NCI-H526 treated with DMSO at 0.1 percent for 48 hours (cell line): Measurements from ENCODE around the gene LRRC49.
A peak's percentile ranks its signal among the peaks of the same experiment; 100 is the strongest.
"Not testable (repeated sequence)": the region's sequence is repeated elsewhere in the genome, so short reads cannot be mapped to it uniquely, and the experiment has no call there.

ENCODE experiments used
- DNase-seq: peaks from one replicate; lab custom pipeline; 2025; lab: John Stamatoyannopoulos, UW

Gene LRRC49, protein sequence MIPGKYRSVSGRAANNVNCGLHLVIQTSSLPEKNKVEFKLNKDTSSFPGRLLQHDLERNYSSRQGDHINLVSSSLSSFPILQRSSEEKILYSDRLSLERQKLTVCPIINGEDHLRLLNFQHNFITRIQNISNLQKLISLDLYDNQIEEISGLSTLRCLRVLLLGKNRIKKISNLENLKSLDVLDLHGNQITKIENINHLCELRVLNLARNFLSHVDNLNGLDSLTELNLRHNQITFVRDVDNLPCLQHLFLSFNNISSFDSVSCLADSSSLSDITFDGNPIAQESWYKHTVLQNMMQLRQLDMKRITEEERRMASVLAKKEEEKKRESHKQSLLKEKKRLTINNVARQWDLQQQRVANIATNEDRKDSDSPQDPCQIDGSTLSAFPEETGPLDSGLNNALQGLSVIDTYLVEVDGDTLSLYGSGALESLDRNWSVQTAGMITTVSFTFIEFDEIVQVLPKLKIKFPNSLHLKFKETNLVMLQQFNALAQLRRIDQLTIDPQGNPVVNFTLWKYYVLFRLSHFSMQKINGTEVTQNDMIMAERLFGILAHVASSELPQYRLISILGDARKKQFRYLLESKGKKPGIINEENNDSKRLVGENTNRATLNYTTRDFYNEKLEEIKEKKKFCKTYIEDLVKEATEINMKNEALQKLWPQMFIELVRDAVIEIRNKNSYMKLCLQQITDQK

DNA sequence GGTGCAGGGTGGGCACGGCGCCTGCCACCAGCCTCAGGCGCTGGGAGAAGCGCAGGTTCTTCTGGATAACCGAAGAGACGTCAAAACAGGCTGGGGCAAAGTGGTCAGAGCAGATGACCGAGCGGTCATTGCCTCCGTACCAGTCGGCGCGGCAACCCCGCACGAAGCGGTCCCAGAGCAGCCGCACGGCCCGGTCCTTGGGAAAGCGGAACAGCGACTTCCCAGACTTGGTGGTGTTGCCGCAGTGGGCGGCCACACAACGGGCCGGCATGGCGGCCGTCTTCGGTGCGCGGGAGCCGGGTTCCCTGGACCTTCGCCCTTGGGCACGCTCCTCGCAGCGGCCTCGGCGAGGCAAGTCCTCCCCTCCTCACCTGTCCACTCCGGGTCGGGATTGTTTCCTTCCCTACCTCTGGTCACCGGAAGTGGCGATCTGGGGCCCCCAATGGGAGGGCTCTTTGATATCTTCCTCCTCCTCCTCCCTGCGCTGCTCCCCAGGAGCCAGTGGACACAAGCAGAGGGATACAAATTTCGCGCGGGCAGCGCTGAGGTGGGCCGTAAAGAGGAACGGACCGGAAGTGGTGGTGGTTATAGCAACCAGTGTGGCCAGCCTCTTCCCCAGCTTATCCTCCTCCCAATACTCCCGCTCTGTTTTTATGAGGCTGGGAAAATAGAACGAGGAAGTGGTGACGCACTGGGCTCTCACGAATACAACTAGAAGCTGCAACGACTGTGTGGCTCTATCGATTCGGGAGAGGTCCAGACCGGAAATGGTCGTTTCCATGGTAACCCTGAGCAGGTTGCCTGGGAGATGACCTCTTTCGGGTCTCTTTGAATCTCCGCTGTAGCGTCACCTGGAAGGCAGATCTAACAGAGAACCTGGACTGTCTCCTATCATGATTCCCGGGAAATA is at the start of gene LRRC49, which contains the start of gene THAP10:
Gene LRRC49, plus strand, starts transcription at position 825 of the 910 bp plus-strand sequence. Its CDS starts 69 bp downstream, at position 894.
Gene THAP10, minus strand, starts transcription at position 432 of the 910 bp plus-strand sequence. Its CDS starts 161 bp downstream, at position 271.
- DNase-seq = peak; percentile 94

DNA sequence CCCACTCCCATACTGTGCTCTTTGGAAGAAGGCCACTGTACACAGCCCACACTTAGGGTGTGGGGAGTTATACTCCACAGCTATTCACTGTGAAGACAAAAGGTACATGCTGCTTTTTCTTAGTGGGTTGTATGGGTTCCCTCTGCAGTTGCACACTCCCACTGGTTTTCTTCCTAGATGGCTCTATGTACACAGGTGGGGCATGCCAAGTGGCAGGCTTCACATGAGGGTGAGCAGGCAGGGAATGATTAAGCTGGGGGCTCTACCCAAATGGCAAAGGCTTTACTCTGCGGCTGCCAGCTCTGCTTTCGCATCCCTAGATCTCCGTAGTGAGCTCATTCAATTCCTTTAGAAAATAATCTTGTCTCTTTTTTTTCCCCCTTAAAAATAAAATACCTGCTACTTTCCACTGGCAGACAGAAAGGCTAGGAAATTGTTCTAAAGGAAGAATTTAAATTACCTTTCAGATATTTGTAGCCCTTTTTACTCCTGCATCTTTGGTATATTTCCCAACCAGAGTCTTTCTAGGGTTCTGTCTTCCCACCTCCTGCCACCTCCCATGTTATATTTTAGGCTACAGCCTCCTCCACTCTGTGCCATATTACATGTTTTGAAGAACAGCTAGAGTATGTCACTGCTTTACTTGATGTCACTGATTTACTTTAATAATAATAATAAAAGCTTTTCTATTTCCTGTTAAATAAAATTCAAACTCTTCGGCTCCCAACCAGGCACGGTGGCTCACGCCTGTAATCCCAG is 46.8 kb upstream of the LRRC49 start:
- no peak for DNase-seq

DNA sequence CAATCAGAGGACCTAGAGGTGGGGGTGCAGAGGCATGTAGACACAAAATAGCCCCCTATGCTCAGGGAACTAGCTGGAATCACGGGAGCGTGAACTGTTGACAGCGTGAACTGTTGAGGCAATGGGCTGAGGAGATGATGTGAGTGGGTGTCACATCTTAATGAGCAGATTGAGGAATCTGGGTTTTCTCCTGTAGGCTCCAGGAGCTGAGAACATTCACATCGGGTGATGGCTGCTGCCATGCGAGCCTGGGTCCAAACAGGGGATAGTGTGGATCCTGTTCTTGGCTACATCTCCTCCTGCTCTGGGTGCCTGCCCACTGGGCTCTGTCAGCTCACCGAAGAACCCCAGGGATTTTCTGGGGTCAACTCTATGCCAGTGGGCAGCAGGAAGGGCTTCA is 40.7 kb upstream of the LRRC49 start:
- DNase-seq = no peak

DNA sequence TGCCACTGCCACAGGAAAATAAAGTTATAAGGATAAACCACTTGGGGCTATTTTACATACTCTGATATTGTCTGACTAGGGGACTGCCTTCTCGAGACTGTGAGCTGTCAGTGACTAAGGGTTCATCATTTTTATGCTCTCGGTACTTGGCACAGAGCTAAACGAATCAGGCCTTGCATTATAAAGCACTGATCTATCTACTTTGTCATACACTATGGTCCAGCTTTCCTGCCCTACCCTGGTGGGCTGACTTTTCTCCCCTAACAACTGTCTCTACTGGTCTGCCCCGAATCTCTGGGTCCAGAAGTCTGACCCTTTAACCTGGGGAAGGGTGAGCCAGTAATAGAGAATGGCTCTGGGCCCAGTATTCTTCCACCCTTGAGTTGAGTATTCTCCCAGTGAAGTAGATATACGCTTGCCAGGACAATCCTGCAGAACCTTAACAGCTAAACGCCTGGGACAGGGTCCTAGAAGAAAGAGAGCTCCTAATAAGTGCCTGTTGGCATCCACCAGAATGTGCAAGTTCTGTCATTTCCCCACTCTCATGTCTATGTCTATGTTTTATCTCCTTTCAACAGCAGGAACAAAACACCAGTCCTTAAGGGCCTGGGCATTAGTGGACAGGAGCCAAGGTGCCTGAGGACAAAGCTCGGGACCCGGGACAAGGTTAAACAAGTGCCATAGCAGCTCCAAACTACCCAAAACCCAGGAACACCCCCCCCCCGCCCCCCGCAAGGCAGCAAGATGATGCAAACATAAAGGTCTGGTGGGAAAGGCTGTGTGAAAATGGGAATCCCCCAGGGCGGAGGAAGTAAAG is 39.9 kb upstream of the LRRC49 start:
- no peak for DNase-seq

DNA sequence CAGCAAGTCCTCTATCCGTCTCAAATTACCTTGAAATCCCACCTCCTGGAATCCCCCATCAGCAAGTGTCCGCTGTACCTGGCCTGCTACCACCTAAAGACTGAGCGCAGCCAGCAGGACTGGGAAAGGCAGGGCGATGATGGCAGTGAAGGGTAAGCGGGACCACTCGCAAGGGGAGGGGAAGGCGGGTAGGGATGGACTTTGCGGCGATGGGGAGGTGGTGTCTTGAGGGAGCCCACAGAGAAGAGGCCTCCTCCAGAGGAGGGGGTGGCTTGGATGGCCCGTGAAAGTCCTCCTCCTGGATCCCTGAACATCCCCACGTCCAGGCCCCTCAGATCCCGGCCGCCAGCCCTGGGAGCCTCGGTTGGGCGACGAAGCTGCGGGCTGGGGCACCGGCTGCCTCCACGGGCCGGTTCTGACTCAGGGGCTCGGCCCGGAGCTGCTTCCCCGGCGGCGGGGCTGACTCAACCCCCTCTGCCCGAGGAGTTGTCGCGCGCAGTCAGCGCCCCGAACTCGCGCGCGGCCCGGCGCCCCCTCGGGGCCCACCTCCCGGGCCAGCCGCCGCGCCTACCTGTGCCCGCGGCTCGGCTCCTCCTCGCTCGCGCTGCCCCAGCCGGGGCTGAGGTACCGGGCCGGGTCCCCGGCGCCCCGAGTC is 39.2 kb upstream of the LRRC49 start:
- DNase-seq = no peak

DNA sequence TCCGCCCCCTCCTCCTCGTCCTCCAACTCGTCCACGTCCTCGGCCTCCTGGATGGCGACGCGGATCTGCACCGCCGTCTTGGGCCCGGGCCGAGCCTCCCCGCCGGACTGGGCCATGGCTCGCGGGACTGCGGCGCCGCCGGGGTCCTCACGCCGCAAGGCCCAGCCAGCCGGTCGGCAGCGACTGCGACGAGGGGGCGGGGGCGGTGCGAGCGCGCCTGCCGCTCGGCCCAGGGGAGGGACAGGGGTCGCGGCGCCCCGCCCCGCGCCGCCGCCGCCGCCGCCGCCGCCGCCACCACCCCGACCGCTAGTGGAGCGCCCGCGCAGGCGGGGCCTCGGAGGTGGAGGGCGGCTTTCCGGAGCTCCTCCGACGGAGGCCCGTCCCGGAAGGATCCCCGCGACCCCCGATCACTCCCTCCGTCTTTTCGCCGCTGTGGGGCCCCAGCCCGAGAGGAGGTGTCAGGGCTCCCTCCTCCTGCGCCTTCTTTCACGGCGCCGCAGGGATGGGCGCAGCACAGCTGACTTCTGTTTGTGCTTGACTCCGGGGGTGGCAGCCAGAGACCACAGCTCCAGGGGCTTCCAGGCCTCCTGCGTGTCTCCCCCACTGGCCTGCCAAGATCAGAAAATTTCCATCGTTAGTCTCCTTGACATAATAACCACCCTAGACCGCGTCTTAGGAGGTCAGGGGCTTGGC is 38.5 kb upstream of the LRRC49 start, which contains the start of gene LARP6:
Gene LARP6, minus strand, starts transcription at position 185 of the 693 bp plus-strand sequence. Its CDS starts 69 bp downstream, at position 116.
- DNase-seq = peak; percentile 19

DNA sequence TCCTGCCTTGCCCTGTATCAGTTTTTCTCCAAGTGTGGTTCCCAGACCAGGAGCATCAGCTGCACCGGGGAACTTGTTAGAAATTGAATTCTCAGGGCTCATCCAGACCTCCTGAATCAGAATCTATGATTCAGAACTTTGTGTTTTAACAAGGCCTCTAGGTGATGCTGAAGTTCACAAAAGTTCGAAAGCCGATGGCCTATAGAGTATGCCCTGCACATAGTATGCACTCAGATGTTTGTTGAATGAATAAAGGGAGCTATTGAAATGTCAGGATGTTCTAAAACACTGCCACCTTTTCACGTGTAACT is 38.0 kb upstream of the LRRC49 start:
- no peak for DNase-seq

DNA sequence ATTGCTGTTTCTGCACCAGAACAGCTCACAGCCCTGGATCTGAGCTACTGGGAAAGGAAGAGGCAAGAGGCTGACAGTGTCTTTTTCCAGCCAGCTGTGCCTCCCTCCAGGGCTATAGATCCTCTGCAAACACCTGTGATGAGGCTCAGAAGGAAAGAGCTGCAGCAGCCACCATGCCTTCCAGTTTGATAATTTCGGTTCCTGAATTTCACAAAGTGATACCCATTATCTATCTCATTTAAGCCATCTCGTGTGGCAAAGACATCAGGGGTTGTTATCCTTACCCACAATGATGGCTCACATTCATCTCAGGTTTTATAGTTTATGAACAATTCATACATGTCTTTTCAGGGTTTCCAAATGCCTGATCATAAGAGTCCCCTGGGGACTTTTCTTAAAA is 36.9 kb upstream of the LRRC49 start:
- DNase-seq = no peak

DNA sequence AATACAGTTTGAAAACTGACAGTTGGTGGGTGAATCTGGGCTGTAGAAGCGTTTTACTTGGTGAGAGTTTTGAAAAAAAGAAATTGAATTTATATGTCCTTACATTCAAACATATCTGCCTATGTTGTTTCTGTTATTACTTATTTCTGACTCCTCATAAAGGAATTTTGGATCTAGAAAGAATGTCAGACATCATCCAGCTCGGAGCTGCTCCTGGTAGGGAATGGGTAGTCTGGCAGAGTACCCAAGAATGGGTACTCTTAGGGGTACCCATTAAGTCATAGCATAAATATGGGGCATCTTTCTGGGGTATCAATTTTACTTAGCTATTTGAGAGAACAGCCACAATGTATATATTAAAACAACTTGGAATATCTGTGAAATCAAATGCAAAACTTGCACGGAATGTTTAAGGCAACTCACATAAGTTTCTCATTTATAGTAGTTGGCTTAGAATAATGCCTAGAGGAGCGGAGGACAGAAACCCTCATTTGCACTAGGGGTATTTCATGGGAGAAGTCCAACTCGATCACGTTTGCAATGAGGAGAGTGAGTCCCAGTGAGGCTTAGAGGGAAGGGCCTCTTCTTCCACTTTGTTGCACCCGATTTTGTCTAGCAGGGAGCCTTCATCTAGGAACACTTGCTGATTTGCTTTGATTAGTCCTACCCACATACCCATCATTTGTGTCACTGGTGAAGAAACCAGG is 36.3 kb upstream of the LRRC49 start:
- no peak for DNase-seq

DNA sequence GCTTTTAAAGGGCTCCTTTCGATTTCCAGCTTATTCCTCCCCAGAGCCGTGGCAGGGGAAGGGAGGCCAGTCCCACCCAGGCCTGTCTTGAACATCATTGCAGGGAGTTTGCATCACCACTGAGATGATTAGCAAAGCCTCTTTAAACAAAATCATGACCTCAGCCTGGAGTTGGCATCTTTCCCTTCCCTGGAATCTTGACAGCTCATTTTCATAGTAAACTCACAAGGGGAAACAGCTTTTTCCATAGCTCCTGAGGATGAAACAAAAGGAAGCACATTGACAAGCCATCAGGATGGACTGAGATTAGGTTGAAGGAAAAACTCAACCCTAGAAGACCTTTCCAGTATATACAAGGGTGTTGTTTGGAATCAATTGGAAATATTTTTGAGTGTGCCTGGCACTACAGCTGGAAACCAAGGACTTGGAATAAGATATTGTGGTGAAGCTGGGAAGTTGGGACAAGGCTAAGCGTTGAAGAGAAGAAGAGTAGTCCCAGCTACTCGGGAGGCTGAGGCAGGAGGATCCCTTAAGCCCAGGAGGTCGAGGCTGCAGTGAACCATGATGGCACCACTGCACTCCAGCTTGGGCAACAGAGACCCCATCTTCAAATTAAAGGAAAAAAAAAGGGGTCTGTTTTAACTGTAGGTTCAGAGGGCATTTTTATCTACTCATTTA is 35.6 kb upstream of the LRRC49 start:
- DNase-seq = no peak

DNA sequence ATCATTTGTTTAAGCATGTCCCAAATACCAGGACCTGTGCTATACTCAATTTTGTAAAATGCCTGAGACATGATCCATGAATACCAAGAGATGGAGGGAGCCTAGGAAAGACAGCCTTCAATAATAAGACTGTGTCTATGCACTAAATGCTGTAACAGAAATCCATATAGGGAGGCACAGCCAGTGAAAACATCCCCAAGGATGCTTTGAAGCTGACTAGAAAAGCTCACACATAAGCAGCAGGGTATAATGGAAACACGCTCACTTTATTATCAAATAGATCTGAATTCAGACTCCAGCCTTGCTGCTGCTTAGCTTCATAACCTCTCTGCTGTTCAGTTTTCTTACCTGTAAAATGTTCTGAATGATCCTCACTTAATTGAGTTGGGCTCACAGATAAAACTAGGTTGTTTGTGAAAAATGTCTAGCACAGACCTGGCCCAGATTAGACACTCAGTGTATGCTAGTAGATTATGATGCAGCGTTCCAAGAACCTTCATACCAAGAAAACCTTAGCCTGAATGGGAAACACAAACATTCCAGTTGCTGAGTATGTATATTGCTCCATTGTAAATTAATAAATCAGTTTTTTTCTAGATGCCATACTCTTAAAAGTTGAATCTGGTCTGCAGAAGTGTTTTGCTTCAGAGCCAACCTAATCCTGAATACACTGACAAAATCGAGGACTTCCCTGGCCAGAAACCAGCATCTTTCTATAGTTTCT is 34.9 kb upstream of the LRRC49 start:
- DNase-seq = no peak

DNA sequence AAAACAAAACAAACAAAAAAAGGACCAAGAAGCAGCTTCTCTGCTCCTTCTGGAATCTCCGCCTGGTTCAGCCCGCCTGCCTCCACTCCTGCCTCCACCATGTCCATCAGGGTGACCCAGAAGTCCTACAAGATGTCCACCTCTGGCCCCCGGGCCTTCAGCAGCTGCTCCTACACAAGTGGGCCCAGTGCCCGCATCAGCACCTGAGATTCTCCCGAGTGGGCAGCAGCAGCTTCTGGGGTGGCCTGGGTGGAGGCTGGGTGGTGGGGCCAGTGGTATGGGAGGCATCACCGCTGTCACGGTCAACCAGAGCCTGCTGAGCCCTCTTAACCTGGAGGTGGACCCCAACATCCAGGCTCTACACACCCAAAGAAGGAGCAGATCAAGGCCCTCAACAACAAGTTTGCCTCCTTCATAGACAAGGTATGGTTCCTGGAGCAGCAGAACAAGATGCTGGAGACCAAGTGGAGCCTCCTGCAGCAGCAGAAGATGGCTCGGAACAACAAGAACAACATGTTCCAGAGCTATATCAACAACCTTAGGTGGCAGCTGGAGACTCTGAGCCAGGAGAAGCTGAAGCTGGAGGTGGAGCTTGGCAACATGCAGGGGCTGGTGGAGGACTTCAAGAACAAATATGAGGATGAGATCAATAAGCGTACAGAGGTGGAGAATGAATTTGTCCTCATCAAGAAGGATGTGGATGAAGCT is 33.9 kb upstream of the LRRC49 start:
- not testable (repeated sequence) for DNase-seq

DNA sequence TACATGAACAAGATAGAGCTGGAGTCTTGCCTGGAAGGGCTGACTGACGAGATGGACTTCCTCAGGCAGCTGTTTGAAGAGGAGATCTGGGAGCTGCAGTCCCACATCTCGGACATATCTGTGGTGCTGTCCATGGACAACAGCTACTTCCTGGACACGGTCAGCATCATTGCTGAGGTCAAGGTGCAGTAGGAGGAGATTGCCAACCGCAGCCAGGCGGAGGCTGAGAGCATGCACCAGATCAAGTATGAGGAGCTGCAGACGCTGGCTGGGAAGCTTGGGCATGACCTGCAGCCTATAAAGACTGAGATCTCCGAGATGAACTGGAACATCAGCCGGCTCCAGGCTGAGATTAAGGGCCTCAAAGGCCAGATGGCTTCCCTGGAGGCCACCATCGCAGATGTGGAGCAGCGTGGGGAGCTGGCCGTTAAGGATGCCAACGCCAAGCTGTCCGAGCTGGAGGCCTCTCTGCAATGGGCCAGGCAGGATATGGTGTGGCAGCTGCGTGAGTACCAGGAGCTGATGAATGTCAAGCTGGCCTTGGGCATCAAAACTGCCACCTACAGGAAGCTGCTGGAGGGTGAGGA is 33.2 kb upstream of the LRRC49 start:
- DNase-seq = no peak

DNA sequence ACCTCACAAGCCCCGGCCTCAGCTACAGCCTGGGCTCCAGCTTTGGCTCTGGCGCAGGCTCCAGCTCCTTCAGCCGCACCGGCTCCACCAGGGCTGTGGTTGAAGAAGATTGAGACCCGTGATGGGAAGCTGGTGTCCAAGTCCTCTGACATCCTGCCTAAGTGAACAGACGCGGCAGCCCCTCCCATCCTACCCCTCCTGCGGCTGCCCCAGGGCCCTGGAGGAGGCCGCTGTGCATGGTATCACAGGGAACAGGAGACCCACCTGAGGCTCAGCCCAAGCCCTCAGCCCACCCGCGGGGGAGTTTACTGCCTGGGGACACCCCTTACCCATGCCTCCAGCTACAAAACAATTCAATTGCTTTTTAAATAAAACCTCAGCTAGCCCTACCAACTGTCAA is 32.6 kb upstream of the LRRC49 start:
- DNase-seq = no peak

DNA sequence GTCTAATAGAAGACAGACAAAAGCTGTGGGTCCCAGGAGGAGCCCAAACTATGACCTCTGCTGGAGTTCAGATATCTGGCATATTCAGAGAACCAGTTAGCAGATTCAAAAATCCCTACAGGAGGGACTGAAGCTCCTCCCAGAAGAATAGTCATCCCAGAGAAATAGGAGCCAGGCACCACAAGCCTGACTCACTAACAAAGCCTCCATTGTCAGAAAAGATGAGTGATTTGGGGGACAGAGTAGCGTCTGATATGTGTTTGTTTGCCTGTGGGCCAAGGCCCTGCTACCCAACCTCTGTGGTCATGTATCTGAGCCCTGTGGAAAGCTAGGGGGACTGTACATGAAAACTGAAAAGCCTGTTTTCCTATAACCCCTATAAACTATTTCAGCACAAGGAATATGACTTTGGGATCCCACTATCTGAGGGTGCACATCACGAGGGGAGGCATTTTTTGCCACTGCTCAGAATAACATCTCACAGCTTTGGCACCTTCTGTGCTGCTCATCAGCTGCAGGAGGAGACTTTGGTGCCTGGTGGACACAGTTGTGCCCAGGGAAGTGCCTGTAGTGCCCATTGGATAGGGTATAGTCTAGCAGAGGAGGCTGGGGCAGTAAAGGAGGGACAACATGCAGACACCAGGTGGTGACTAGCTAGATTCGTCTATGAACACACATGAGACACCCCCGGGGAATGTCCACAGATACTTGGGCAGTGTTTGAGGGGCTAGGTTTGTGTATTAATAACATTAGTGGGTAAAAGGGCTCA is 29.0 kb upstream of the LRRC49 start:
- peak; percentile 6 for DNase-seq
